ENCODE data around the gene FAXC. TPM values are rescaled to one million over a fixed set of nuclear protein-coding genes. Genes with fewer than 3 reads are reported as not detected.

The FAXC gene
- total RNA-seq, 1 donor from 2014 or later, result 2.5 TPM

GRCh38 chr6:99390896-99391295 is 41.4 kb upstream of the FAXC start:
- H3K27ac Mint-ChIP-seq (ENCODE audit: unreplicated experiment), result no peak overlapping the region
- no peaks in the 10 kb centered on the region for H3K9me3 Mint-ChIP-seq (ENCODE audit: unreplicated experiment)
- TF ChIP-seq CTCF (IDR thresholded peaks at IDR 0.05), result no peak
- H3K27me3 Mint-ChIP-seq (ENCODE audit: unreplicated experiment), result no peaks in the 10 kb centered on the region
- no peak for DNase-seq (ENCODE audit: extremely low spot score, unreplicated experiment)
- peaks cover 11% of the 10 kb centered on the region for H3K4me1 Mint-ChIP-seq (ENCODE audit: unreplicated experiment)
- H3K36me3 Mint-ChIP-seq (ENCODE audit: unreplicated experiment), result no peaks in the 10 kb centered on the region
- H3K4me3 Mint-ChIP-seq (ENCODE audit: unreplicated experiment), result no peak overlapping the region

- no peak for TF ChIP-seq CTCF (IDR thresholded peaks at IDR 0.05)
- H3K4me1 Mint-ChIP-seq (ENCODE audit: unreplicated experiment), result no peaks in the 10 kb centered on the region
- no peaks in the 10 kb centered on the region for H3K36me3 Mint-ChIP-seq (ENCODE audit: unreplicated experiment)
- H3K27ac Mint-ChIP-seq (ENCODE audit: unreplicated experiment), result no peak overlapping the region
- H3K27me3 Mint-ChIP-seq (ENCODE audit: unreplicated experiment), result no peaks in the 10 kb centered on the region
- H3K9me3 Mint-ChIP-seq (ENCODE audit: unreplicated experiment), result no peaks in the 10 kb centered on the region
- DNase-seq (ENCODE audit: extremely low spot score, unreplicated experiment), result no peak
- no peak overlapping the region for H3K4me3 Mint-ChIP-seq (ENCODE audit: unreplicated experiment)
Observed at GRCh38 chr6:99384507-99384906, 35.0 kb upstream of the FAXC start.

GRCh38 chr6:99378636-99379035 is 29.2 kb upstream of the FAXC start:
- TF ChIP-seq CTCF (IDR thresholded peaks at IDR 0.05), result no peak
- Mint-ChIP-seq H3K4me1 (ENCODE audit: unreplicated experiment) (no peaks in the 10 kb centered on the region), H3K27me3 (ENCODE audit: unreplicated experiment) (no peaks in the 10 kb centered on the region), H3K4me3 (ENCODE audit: unreplicated experiment) (no peak overlapping the region), H3K9me3 (ENCODE audit: unreplicated experiment) (no peaks in the 10 kb centered on the region), H3K27ac (ENCODE audit: unreplicated experiment) (no peak overlapping the region), H3K36me3 (ENCODE audit: unreplicated experiment) (no peaks in the 10 kb centered on the region)
- no peak for DNase-seq (ENCODE audit: extremely low spot score, unreplicated experiment)

- peaks cover 9% of the 10 kb centered on the region for H3K4me1 Mint-ChIP-seq (ENCODE audit: unreplicated experiment)
- H3K36me3 Mint-ChIP-seq (ENCODE audit: unreplicated experiment), result no peaks in the 10 kb centered on the region
- H3K9me3 Mint-ChIP-seq (ENCODE audit: unreplicated experiment), result no peaks in the 10 kb centered on the region
- H3K27me3 Mint-ChIP-seq (ENCODE audit: unreplicated experiment), result no peaks in the 10 kb centered on the region
- no peak overlapping the region for H3K4me3 Mint-ChIP-seq (ENCODE audit: unreplicated experiment)
- no peak overlapping the region for H3K27ac Mint-ChIP-seq (ENCODE audit: unreplicated experiment)
- no peak for DNase-seq (ENCODE audit: extremely low spot score, unreplicated experiment)
- peak; percentile 10 for TF ChIP-seq CTCF (IDR thresholded peaks at IDR 0.05)
Observed at GRCh38 chr6:99369533-99369932, 20.1 kb upstream of the FAXC start.

GRCh38 chr6:99366852-99367251 is 17.4 kb upstream of the FAXC start:
- no peak for TF ChIP-seq CTCF (IDR thresholded peaks at IDR 0.05)
- H3K9me3 Mint-ChIP-seq (ENCODE audit: unreplicated experiment), result no peaks in the 10 kb centered on the region
- H3K4me3 Mint-ChIP-seq (ENCODE audit: unreplicated experiment), result no peak overlapping the region
- H3K36me3 Mint-ChIP-seq (ENCODE audit: unreplicated experiment), result no peaks in the 10 kb centered on the region
- H3K4me1 Mint-ChIP-seq (ENCODE audit: unreplicated experiment), result peaks cover 9% of the 10 kb centered on the region
- H3K27me3 Mint-ChIP-seq (ENCODE audit: unreplicated experiment), result peaks cover under 1% of the 10 kb centered on the region
- no peak overlapping the region for H3K27ac Mint-ChIP-seq (ENCODE audit: unreplicated experiment)
- no peak for DNase-seq (ENCODE audit: extremely low spot score, unreplicated experiment)
